ENCODE data around the gene SOWAHB. TPM values are rescaled to one million over a fixed set of nuclear protein-coding genes. Genes with fewer than 3 reads are reported as not detected.

The SOWAHB gene
- total RNA-seq, 1 donor = not detected

- DNase-seq (ENCODE audit: low read depth in 2 of 3, low spot score in 2 of 3) = no peak
Observed at GRCh38 chr4:76856243-76857073, 41.5 kb downstream of the SOWAHB start.

- DNase-seq (ENCODE audit: low read depth in 2 of 3, low spot score in 2 of 3) = no peak
Observed at GRCh38 chr4:76854858-76855257, 43.1 kb downstream of the SOWAHB start.

- no peak for DNase-seq (ENCODE audit: low read depth in 2 of 3, low spot score in 2 of 3)
Observed at GRCh38 chr4:76851375-76851774, 46.6 kb downstream of the SOWAHB start.

GRCh38 chr4:76850010-76850441 is 47.9 kb downstream of the SOWAHB start:
- DNase-seq (ENCODE audit: low read depth in 2 of 3, low spot score in 2 of 3) = no peak

Other genes with a start within 250 kb of the SOWAHB start
- 67.3 TPM for gene SEPTIN11, start 51.6 kb upstream of the SOWAHB start, total RNA-seq
- 186 TPM for gene CCNI, start 177.8 kb upstream of the SOWAHB start, total RNA-seq